Fibroblast of the conjunctiva (primary cell): ENCODE measurements around the gene CNTNAP2.

Source experiments
- DNase-seq: peaks from one replicate; pipeline ENCODE4 v3.0.0-alpha.2; 2010; ENCODE audit warnings: low read depth

The CNTNAP2 gene

GRCh38 chr7:148348466-148348865, 2231.9 kb downstream of the CNTNAP2 start:
- DNase-seq: no peak

DNA sequence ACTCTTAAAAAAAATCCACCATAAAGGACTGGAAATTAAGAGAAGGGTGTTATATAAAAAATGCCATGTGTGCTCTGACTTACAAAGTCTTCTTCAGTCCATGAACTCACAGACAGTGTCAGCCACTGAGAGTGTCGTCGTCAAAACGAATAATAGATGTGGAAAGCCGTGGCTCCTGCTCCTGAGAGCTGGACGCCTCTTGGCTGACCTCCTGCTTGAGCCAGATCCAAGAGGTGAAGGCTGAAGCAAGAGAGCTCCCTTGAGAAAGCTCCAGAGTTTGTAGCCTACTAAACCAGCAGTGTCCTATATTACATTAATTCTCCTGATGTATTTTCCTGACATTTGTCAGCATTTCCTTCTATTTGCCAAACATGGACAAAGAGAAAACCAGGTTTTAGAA, 2239.7 kb downstream of the CNTNAP2 start:
- DNase-seq: no peak

- DNase-seq: no peak
Observed at GRCh38 chr7:148362541-148362940, 2245.9 kb downstream of the CNTNAP2 start.

- no peak for DNase-seq
Observed at GRCh38 chr7:148367731-148368475, 2251.3 kb downstream of the CNTNAP2 start.

DNA sequence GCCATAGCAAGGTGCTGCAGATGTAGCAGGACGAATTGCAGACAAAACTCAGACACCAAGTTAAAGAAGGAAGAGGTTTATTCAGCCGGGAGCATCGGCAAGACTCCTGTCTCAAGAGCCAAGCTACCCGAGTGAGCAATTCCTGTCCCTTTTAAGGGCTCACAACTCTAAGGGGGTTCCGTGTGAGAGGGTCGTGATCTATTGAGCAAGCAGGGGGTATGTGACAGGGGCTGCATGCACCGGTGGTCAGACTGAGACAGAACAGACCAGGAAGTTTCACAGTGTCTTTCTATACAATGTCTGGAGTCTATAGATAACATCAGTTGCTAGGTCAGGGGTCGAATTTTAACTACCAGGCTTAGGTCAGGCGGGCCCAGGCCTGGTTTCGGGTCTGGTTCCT, 2252.0 kb downstream of the CNTNAP2 start:
- DNase-seq: no peak

DNA sequence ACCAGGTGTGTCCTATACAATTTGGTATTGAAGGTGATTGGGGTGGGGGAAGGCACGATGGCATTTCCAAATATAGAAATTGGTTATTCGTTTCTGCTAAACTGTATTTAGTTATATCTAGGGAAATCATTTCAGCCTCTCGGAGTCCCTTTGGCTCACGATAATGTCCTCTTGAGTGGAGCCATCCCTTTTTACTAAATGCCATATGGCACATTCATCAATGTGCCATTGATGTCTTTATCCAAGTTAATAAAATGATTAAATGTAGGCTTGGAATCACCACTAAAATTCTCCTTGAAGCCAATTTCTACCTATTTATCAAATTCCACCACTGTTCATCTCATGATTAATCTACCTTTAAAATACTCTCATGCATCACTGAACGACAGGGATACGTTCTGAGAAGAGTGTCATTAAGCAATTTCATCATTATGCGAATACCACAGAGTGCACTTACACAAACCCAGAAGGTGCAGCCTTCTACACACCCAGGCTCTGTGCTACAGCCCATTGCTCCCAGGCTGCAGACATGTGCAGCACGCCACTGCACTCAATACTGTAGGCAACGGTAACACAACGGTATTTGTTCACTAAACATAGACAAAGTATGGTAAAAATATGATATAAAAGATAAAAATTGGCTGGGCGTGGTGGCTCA, 2254.8 kb downstream of the CNTNAP2 start:
- no peak for DNase-seq

GRCh38 chr7:148374396-148375259, 2258.0 kb downstream of the CNTNAP2 start:
- DNase-seq: no peak

DNA sequence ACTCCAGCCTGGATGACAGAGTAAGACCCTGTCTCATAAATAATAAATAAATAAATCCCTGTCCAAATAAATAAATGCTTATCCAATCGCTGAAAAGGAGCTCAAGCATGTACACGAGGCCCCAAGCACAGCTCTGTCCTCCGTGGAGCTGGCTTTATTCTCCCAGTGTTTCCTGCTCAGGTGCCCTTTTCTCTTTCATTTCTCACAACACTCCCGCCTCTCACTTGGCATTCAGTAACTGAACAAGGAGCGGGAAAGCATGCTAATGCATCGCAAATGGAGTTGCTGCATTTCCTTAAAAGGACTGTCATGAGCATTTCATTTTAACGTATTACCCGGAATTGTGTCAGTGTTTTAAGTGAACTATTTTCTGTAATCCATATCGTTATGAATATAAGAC, 2263.1 kb downstream of the CNTNAP2 start:
- no peak for DNase-seq

DNA sequence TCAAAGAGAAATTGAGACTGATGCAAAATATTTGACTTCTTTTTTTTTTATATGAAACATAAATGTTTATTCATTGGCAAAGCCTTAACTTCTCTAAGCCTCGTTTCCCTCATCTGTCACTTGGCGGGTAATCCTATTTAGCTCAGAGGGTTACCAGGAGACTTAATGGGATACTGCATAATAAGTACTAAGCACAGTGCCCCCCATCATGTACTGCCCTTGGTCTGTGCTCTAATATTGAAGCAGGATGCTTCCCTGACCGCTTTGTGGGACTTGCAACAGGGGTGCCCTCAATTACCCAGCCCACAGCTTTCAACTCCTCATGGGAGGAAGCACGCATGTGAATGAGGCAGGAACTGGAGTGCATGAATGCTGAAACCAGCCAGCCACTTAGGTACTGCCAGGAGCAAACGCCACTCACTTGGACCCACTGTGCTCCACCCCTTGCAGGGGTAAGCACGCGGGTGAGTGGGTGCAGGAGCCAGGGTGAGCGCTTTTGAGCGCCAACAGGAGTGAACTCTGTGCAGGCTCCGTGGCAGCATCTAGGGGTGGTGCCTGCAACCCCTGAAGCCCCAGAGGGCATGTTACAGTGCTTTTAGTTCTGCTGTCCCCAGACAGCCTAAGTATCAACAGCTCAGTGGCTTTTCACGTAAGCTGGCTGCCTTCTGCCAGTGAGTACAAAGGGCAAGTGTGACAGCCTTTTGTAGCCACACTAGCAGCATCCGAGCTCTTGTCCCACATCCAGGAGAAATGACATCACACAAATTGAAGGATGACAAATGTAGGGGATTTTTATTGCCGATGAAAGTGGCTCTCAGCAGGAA, 2264.2 kb downstream of the CNTNAP2 start:
- DNase-seq: no peak

DNA sequence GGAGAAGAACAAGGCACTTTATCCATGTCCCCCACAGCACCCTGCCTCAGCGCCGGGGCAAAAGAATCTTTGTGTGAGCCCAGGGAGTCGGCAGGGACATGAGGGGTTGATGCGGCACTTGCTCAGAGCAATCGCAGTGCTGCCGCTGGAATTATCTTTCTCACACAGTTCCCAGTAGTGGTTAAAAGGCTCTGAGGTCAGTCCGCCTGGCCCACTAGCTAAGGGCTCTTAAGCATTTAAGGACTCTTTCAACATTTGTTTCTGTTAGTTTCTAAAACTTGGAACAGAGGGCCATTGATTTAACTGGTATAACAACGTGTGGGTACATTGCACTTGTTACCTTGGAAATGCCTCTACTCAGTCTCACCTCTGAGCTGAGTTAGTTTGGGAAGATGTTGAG, 2266.0 kb downstream of the CNTNAP2 start:
- no peak for DNase-seq

DNA sequence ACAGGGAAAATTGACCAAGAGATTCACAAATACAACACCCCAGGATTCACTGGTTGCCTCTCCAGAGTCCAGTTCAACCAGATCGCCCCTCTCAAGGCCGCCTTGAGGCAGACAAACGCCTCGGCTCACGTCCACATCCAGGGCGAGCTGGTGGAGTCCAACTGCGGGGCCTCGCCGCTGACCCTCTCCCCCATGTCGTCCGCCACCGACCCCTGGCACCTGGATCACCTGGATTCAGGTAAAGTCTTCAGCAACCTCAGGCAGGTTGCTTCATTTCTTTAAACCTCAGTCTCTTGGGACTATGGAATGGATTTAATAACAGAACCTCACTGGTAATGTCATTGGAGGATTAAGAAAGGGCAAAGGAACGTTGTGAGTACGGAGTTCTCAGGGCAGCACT, 2267.1 kb downstream of the CNTNAP2 start:
- DNase-seq: no peak

- DNase-seq: no peak
Observed at GRCh38 chr7:148385009-148385682, 2268.5 kb downstream of the CNTNAP2 start.

- DNase-seq: no peak
Observed at GRCh38 chr7:148390381-148390780, 2273.8 kb downstream of the CNTNAP2 start.

DNA sequence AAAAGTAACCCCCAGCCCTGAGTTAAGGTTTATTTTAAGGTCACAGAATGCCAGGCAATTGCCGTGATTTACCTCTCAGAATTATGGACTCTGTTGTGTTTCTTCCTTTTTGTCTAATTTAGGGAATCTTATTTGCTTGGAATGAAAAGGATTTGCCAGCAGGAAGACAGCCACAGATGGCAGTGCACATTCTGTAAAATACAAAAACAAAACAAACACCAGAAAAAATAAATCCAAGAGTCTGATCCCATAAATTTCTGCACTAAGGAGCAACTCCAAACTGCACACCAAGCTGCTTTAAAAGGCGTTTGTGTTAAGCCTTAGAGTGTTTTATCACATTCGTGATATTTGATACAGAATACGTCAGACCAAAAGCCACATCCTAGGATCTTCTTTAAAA, 2275.0 kb downstream of the CNTNAP2 start:
- DNase-seq: no peak

GRCh38 chr7:148394582-148394981, 2278.0 kb downstream of the CNTNAP2 start:
- no peak for DNase-seq

GRCh38 chr7:148395352-148395811, 2278.8 kb downstream of the CNTNAP2 start:
- DNase-seq: no peak

DNA sequence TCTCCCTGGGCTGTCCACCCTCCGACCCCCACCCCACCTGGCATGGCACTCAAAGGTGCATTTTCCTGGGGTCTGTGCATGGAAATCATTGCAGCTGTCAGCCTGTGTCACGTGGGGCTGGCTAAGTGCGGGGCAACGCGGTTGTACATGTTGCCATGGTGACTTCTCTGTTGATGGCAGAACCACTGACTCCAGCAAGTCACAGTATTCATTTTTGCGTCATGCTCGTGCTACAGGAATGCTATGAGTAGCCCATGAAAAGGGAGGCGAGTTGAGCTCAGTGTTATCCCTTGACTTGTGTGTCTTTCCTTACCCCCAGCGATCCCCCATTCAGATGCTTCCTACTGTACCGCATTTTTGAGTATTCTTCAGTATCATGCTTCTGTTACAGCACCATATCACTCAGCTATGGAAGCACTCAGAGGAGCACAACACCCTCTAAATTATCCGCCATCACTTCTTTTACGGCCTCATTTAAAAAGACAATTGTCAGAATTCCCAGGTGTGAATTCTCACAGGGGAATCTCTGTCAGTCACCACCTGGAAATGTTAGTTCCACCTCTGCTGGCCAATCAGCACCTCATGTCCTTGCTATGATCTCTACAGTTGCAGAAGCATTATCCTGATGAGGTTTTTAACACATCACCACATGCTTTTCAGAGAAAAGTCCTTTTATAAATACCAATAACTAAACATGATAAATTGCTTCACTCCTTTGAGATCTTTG, 2279.6 kb downstream of the CNTNAP2 start:
- no peak for DNase-seq

- no peak for DNase-seq
Observed at GRCh38 chr7:148397056-148397455, 2280.5 kb downstream of the CNTNAP2 start.

GRCh38 chr7:148397551-148397950, 2280.9 kb downstream of the CNTNAP2 start:
- DNase-seq: no peak

DNA sequence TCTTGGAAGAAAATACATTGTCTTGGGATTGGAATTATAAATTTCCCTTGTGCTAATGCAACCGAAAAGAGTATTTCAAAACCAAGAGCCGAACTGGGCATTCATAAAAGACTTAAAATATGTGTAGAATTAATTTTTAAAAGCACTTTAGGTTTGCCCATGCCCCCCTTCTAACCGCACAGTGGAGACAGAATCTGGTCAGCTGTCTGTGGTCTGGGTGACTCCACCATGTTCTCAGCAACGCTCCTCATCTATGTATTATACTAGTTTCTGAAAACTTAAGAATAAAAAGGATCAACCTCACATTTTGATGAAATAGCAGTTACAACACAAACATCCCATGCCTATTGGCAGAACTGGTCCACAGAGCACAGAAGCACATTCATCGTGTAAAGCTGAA, 2281.4 kb downstream of the CNTNAP2 start:
- no peak for DNase-seq
